Tibial nerve (tissue), 4 donors: ENCODE measurements around the gene SYNJ2.

Experiments
- EP300 ChIP-seq, 2 donors: sonication (generic); formaldehyde crosslinking; IDR thresholded peaks; one replicate each; pipeline ENCODE4 v1.6.1; 2017; ENCODE audit warnings: antibody characterized with exemption in 2 of 2, mild to moderate bottlenecking in 1 of 2
- POLR2A ChIP-seq, 2 donors: fragments of 450-650 bp; IDR thresholded peaks; one replicate each; pipeline ENCODE4 v1.6.1; 2017; ENCODE audit warnings: antibody characterized with exemption in 2 of 2, mild to moderate bottlenecking in 2 of 2, moderate library complexity in 2 of 2
- TF ChIP-seq, protein P1 (sequence below), 5 experiments: fragments of 200-600 bp in 3 of 5; fragments of 450-650 bp in 2 of 5; sonication (generic) in 3 of 5; IDR thresholded peaks; one replicate each; pipeline ENCODE4 v1.5.1; 2016 to 2019; ENCODE audit warnings: antibody characterized with exemption in 5 of 5, mild to moderate bottlenecking in 3 of 5, moderate library complexity in 2 of 5

- TF ChIP-seq, protein P1, sequence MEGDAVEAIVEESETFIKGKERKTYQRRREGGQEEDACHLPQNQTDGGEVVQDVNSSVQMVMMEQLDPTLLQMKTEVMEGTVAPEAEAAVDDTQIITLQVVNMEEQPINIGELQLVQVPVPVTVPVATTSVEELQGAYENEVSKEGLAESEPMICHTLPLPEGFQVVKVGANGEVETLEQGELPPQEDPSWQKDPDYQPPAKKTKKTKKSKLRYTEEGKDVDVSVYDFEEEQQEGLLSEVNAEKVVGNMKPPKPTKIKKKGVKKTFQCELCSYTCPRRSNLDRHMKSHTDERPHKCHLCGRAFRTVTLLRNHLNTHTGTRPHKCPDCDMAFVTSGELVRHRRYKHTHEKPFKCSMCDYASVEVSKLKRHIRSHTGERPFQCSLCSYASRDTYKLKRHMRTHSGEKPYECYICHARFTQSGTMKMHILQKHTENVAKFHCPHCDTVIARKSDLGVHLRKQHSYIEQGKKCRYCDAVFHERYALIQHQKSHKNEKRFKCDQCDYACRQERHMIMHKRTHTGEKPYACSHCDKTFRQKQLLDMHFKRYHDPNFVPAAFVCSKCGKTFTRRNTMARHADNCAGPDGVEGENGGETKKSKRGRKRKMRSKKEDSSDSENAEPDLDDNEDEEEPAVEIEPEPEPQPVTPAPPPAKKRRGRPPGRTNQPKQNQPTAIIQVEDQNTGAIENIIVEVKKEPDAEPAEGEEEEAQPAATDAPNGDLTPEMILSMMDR (IDR thresholded peaks at IDR 0.05) = no peak
- TF ChIP-seq EP300 (IDR thresholded peaks at IDR 0.05) = no peak
- no peak for TF ChIP-seq POLR2A (IDR thresholded peaks at IDR 0.05)
Observed at GRCh38 chr6:158064725-158065251, 83.1 kb downstream of the SYNJ2 start.
